ENCODE measurements around the gene RIT2.

The RIT2 gene

GRCh38 chr18:43081396-43081795, 34.1 kb downstream of the RIT2 start:
- FAIRE-seq (no peak), DNase-seq (ENCODE audit: low spot score) (no peak)

- DNase-seq (ENCODE audit: low spot score) (no peak), FAIRE-seq (no peak)
Measured at GRCh38 chr18:43080671-43081070, 34.8 kb downstream of the RIT2 start.

- no peak for DNase-seq (ENCODE audit: low spot score)
- FAIRE-seq = no peak
Measured at GRCh38 chr18:43079422-43079821, 36.1 kb downstream of the RIT2 start.

GRCh38 chr18:43078478-43079092, 36.9 kb downstream of the RIT2 start:
- FAIRE-seq (no peak), DNase-seq (ENCODE audit: low spot score) (no peak)

GRCh38 chr18:43077510-43078308, 37.8 kb downstream of the RIT2 start:
- FAIRE-seq (no peak), DNase-seq (ENCODE audit: low spot score) (no peak)

GRCh38 chr18:43073771-43074170, 41.7 kb downstream of the RIT2 start:
- DNase-seq (ENCODE audit: low spot score) (no peak), FAIRE-seq (no peak)

- no peak for FAIRE-seq
- DNase-seq (ENCODE audit: low spot score) = no peak
Measured at GRCh38 chr18:43068781-43069180, 46.7 kb downstream of the RIT2 start.

- DNase-seq (ENCODE audit: low spot score) (no peak), FAIRE-seq (no peak)
Measured at GRCh38 chr18:43067570-43067969, 47.9 kb downstream of the RIT2 start.

- DNase-seq (ENCODE audit: low spot score) (no peak), FAIRE-seq (no peak)
Measured at GRCh38 chr18:43061816-43062215, 53.7 kb downstream of the RIT2 start.

GRCh38 chr18:43061318-43061717, 54.2 kb downstream of the RIT2 start:
- FAIRE-seq (no peak), DNase-seq (ENCODE audit: low spot score) (no peak)

GRCh38 chr18:43060020-43060419, 55.5 kb downstream of the RIT2 start:
- FAIRE-seq (no peak), DNase-seq (ENCODE audit: low spot score) (no peak)

- DNase-seq (ENCODE audit: low spot score) = no peak
- FAIRE-seq = no peak
Measured at GRCh38 chr18:43054815-43055519, 60.5 kb downstream of the RIT2 start.

GRCh38 chr18:43049021-43049420, 66.5 kb downstream of the RIT2 start:
- DNase-seq (ENCODE audit: low spot score) (no peak), FAIRE-seq (no peak)

- no peak for FAIRE-seq
- no peak for DNase-seq (ENCODE audit: low spot score)
Measured at GRCh38 chr18:43046322-43046721, 69.2 kb downstream of the RIT2 start.

- DNase-seq (ENCODE audit: low spot score) (no peak), FAIRE-seq (no peak)
Measured at GRCh38 chr18:43043626-43044025, 71.9 kb downstream of the RIT2 start.

GRCh38 chr18:43040281-43040680, 75.2 kb downstream of the RIT2 start:
- FAIRE-seq (no peak), DNase-seq (ENCODE audit: low spot score) (no peak)

GRCh38 chr18:43034683-43035500, 80.6 kb downstream of the RIT2 start:
- DNase-seq (ENCODE audit: low spot score) (no peak), FAIRE-seq (no peak)

- DNase-seq (ENCODE audit: low spot score) = no peak
- FAIRE-seq = no peak
Measured at GRCh38 chr18:43031169-43031568, 84.3 kb downstream of the RIT2 start.

- DNase-seq (ENCODE audit: low spot score) = no peak
- no peak for FAIRE-seq
Measured at GRCh38 chr18:43029414-43029813, 86.1 kb downstream of the RIT2 start.

GRCh38 chr18:43022874-43023273, 92.6 kb downstream of the RIT2 start:
- no peak for DNase-seq (ENCODE audit: low spot score)
- FAIRE-seq = no peak

- no peak for DNase-seq (ENCODE audit: low spot score)
- FAIRE-seq = no peak
Measured at GRCh38 chr18:43017622-43018021, 97.9 kb downstream of the RIT2 start.

GRCh38 chr18:43013486-43013885, 102.0 kb downstream of the RIT2 start:
- no peak for FAIRE-seq
- DNase-seq (ENCODE audit: low spot score) = no peak

Data from urothelium cell line (cell line).